MCF 10A (cell line): ENCODE data around the gene DPP6. TPM values are rescaled to one million over a fixed set of nuclear protein-coding genes. Genes with fewer than 3 reads are reported as not detected.

Experiments used
- BruUV-seq: library from RNA; stranded (reverse); fragments of 400-500 nt; replicated peaks from 2 replicates; lab custom pipeline; 2021; lab: Mats Ljungman, UMichigan
- CTCF ChIA-PET: fragments of 300-600 bp; sonication (Branson Sonifier 250); formaldehyde crosslinking; extraction: SDS; loops from one replicate; lab custom pipeline; 2021; ENCODE audit warnings: antibody characterized with exemption, inconsistent platforms; lab: Yijun Ruan, JAX
- POLR2A ChIA-PET: fragments of 300-600, 350-650 bp; sonication (Branson Sonifier 250); formaldehyde crosslinking; extraction: SDS; loops from one replicate; lab custom pipeline; 2020; ENCODE audit warnings: antibody characterized with exemption, inconsistent platforms; lab: Yijun Ruan, JAX
- DNase-seq: peaks from one replicate; pipeline ENCODE4 v3.0.0-alpha.2; 2018; ENCODE audit not compliant: unreplicated experiment
- H3K27ac Mint-ChIP-seq: one replicate; pipeline ENCODE4 v1.8.0; 2022; ENCODE audit warnings: mild to moderate bottlenecking, low read depth, mixed read lengths; ENCODE audit not compliant: unreplicated experiment
- H3K27me3 Mint-ChIP-seq: one replicate; pipeline ENCODE4 v1.8.0; 2022; ENCODE audit warnings: mixed read lengths; ENCODE audit not compliant: insufficient read depth, unreplicated experiment
- H3K36me3 Mint-ChIP-seq: one replicate; pipeline ENCODE4 v1.8.0; 2022; ENCODE audit warnings: mild to moderate bottlenecking, moderate library complexity, mixed read lengths; ENCODE audit not compliant: insufficient read depth, unreplicated experiment
- H3K4me1 Mint-ChIP-seq: one replicate; pipeline ENCODE4 v1.8.0; 2022; ENCODE audit warnings: mixed read lengths; ENCODE audit not compliant: insufficient read depth, unreplicated experiment
- H3K4me3 Mint-ChIP-seq: one replicate; pipeline ENCODE4 v1.8.0; 2022; ENCODE audit warnings: mild to moderate bottlenecking, moderate library complexity, mixed read lengths; ENCODE audit not compliant: unreplicated experiment
- H3K9me3 Mint-ChIP-seq: one replicate; pipeline ENCODE4 v1.8.0; 2022; ENCODE audit warnings: mixed read lengths; ENCODE audit not compliant: unreplicated experiment
- CTCF ChIP-seq: fragments of 200-600 bp; IDR thresholded peaks from one replicate; pipeline ENCODE4 v1.8.0; 2022; ENCODE audit warnings: antibody characterized with exemption, mild to moderate bottlenecking; ENCODE audit not compliant: unreplicated experiment
- intact Hi-C: fragments of 100-400 bp; cut with micrococcal nuclease; formaldehyde crosslinking; loops from 2 replicates; pipeline ENCODE4 v1.14.1; 2022
- total RNA-seq: library from RNA; stranded (reverse); gene quantifications from 2 replicates; pipeline ENCODE4 v1.2.3, GENCODE V29; 2022

The DPP6 gene
- total RNA-seq, 1 experiment from 2014 or later = not detected

- no peak overlapping the region for H3K4me3 Mint-ChIP-seq
- intact Hi-C loops = no loop called here
- TF ChIP-seq CTCF = no peak
- no peak overlapping the region for H3K27ac Mint-ChIP-seq
- ChIA-PET POLR2A (interaction anchor here (0.8 kb wide), 1 partner anchor 56 kb away, joined by 3 read pairs; no protein-coding TSS in a partner anchor), CTCF (interaction anchor here (1.4 kb wide), 1 partner anchor 15 kb away, joined by 3 read pairs; no protein-coding TSS in a partner anchor)
- no peaks in the 10 kb centered on the region for H3K36me3 Mint-ChIP-seq
- H3K9me3 Mint-ChIP-seq = peaks cover 15% of the 10 kb centered on the region
- H3K27me3 Mint-ChIP-seq = no peaks in the 10 kb centered on the region
- DNase-seq = no peak
- no peaks in the 10 kb centered on the region for H3K4me1 Mint-ChIP-seq
- BruUV-seq = no TSS peak
Observed at GRCh38 chr7:154638286-154638685, 586.1 kb downstream of the DPP6 start.

GRCh38 chr7:154640266-154640865 lies 588.2 kb downstream of the DPP6 start:
- ChIA-PET POLR2A (no interaction called here), CTCF (interaction anchor here (0.6 to 2.8 kb wide), 24 partner anchors 9 to 705 kb away, joined by 3 to 40 read pairs (median 3); no protein-coding TSS in a partner anchor)
- no TSS peak for BruUV-seq
- Mint-ChIP-seq H3K4me1 (no peaks in the 10 kb centered on the region), H3K36me3 (no peaks in the 10 kb centered on the region), H3K9me3 (peaks cover 11% of the 10 kb centered on the region), H3K4me3 (no peak overlapping the region), H3K27ac (no peak overlapping the region), H3K27me3 (no peaks in the 10 kb centered on the region)
- DNase-seq = no peak
- TF ChIP-seq CTCF = no peak
- intact Hi-C loops = loop anchor here (2.0 kb wide), 1 partner anchor 104 kb away; no protein-coding TSS in a partner anchor

- Mint-ChIP-seq H3K4me3 (no peak overlapping the region), H3K9me3 (peaks cover 14% of the 10 kb centered on the region), H3K4me1 (no peaks in the 10 kb centered on the region), H3K27me3 (no peaks in the 10 kb centered on the region), H3K36me3 (no peaks in the 10 kb centered on the region), H3K27ac (no peak overlapping the region)
- DNase-seq = no peak
- TF ChIP-seq CTCF = no peak
- intact Hi-C loops = loop anchor here (2.0 kb wide), 1 partner anchor 104 kb away; no protein-coding TSS in a partner anchor
- ChIA-PET POLR2A (no interaction called here), CTCF (interaction anchor here (0.6 to 2.8 kb wide), 21 partner anchors 10 to 253 kb away, joined by 3 to 40 read pairs (median 4); no protein-coding TSS in a partner anchor)
- BruUV-seq = no TSS peak
Observed at GRCh38 chr7:154640917-154641316, 588.7 kb downstream of the DPP6 start.

GRCh38 chr7:154644366-154644765 lies 592.2 kb downstream of the DPP6 start:
- Mint-ChIP-seq H3K27ac (no peak overlapping the region), H3K36me3 (no peaks in the 10 kb centered on the region), H3K4me3 (no peak overlapping the region), H3K4me1 (no peaks in the 10 kb centered on the region), H3K27me3 (no peaks in the 10 kb centered on the region), H3K9me3 (peaks cover 26% of the 10 kb centered on the region)
- no peak for DNase-seq
- POLR2A ChIA-PET = no interaction called here
- BruUV-seq = no TSS peak
- TF ChIP-seq CTCF = no peak
- intact Hi-C loops = no loop called here
- CTCF ChIA-PET = no interaction called here
